GM12873 (cell line): Measurements from ENCODE around the gene SLC45A1.

Source experiments
- CTCF ChIP-seq: IDR thresholded peaks from 2 replicates; pipeline ENCODE4 v1.5.1; 2012; ENCODE audit warnings: low read depth, mild to moderate bottlenecking, moderate library complexity, low read length, control low read depth; ENCODE audit not compliant: insufficient read depth; ENCODE audit errors: missing control alignments

SLC45A1 gene

GRCh38 chr1:8338526-8339202 is 20.8 kb downstream of the SLC45A1 start:
- TF ChIP-seq CTCF = no peak

GRCh38 chr1:8339203-8339600 is 21.3 kb downstream of the SLC45A1 start:
- no peak for TF ChIP-seq CTCF

- no peak for TF ChIP-seq CTCF
These were observed 22.5 kb downstream of the SLC45A1 start for GRCh38 chr1:8340448-8340847.

GRCh38 chr1:8342325-8342724 is 24.4 kb downstream of the SLC45A1 start:
- TF ChIP-seq CTCF = no peak

- TF ChIP-seq CTCF = no peak
These were observed 25.1 kb downstream of the SLC45A1 start for GRCh38 chr1:8343044-8343443.

- TF ChIP-seq CTCF = no peak
These were observed 25.6 kb downstream of the SLC45A1 start for GRCh38 chr1:8343464-8344001.

- TF ChIP-seq CTCF = no peak
These were observed 27.1 kb downstream of the SLC45A1 start for GRCh38 chr1:8344893-8345507.
